H54 (cell line): ENCODE results near the gene AGRN.
"Not testable (repeated sequence)": the region's sequence is repeated elsewhere in the genome, so short reads cannot be mapped to it uniquely, and the experiment has no call there.

Source experiments
- DNase-seq: peaks from one replicate; pipeline ENCODE4 v3.0.0; 2011; ENCODE audit warnings: low spot score, mixed read lengths; ENCODE audit not compliant: insufficient read length
- FAIRE-seq: peaks from 3 replicates; lab custom pipeline; 2011; peaks lifted over from hg19 to GRCh38; lab: Jason Lieb, UNC
- POLR2A ChIP-seq: IDR thresholded peaks from 2 replicates; pipeline ENCODE4 v1.6.1; 2011; ENCODE audit warnings: low read depth, mild to moderate bottlenecking, low read length

AGRN gene

GRCh38 chr1:1001057-1001783, 18.7 kb upstream of the AGRN start:
- DNase-seq (no peak), FAIRE-seq (no peak)
- TF ChIP-seq POLR2A, result no peak

DNA sequence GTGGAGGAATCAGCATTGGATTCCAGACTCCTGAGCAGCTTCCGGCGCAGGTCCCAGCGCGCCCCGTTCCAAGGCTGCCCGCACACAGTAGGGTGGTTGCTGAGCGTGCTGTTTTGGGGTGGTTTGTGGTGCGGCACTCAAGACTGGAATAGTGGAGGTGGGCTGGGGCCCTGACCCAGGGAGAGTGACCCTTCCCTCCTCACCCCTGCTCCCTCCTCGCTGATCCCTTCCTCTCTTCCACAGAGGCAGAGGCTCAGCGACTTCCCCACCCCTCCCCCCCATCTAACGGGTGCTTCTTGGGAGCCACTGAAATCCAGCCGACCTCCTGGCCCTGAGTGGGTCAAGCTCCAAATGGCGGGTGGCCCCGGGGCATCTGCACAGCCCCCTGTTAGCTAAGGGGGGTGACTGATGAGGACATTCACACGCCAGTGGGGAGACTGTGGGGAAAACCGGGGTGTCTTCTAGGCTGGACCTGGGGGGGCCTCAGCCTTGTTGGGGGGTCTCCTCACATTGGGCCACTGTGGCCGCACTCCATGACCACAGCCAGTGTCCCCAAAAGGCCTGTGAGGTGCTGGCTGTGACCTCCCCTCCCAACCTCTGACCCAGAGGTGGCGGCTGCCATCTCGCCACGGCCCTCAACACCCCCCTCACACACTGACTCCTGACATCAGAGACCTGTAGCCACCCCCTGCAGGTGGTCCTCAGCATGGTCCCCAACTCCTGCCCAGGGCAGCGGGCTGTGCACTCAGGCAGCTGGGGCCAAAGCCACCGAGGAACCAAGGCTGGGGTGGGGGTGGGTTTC, 16.1 kb upstream of the AGRN start:
- no peak for TF ChIP-seq POLR2A
- FAIRE-seq, result no peak
- DNase-seq, result no peak

DNA sequence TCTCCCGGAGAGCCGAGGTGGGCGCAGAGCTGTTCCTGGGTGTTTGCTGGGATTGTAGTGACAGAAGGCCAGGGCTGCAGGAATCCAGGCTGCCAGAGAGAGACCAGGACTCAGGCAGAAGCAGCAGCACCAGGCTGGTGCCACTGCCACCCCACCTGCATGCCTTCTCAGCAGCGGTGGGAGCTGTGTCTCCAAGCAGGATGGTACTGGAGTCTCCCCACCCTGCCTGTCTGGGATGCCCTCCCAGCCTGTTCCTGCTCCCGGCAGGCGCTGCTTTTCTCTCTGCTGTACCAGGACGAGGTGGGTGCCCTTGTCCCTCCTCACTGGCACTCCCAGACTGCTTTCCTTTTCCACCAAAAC, 15.5 kb upstream of the AGRN start:
- no peak for TF ChIP-seq POLR2A
- DNase-seq (no peak), FAIRE-seq (no peak)

DNA sequence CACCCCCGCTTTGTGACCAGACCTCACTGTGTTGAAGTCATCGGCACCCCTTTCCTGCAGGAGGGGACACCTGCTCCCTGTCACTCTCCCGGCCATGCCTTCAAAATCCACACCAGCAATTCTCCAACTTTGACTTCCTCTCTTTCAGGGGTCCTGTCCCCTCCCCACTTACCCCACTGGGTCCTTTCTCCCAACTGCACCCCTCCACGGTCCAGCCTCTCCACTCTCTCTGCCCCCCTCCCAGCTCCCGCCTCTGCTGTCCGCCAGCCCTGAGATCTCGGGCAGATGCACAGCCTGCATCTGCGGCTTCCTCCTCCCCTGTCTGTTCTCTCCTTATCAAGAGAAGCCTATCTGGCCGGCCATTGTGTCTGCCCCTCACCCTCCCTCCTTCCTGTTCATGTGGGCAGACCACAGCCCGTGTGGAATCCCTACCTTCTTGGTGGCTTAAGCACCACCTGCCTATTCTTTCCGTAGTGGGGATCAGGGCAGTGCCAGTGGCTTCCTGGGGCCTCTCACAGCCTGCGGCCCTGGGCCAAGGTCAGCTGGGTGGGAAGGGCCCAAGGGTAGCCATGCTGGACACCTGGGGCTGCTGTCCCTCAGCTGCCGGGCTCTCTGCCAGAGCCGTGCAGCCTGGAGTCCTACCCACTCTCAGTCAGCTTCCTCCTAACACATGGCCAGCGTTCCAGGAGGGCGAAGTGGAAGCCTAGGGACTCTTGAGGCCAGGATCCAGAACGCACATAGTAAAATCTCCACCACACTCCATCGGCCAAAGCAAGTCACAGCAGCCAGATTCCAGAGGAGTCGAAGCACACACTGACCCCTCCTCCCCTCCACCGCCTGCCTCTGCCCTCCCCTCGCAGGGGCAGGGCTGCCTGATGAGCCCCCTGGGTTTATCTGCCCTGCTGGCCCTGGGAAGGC, 14.9 kb upstream of the AGRN start:
- no peak for TF ChIP-seq POLR2A
- no peak for FAIRE-seq
- no peak for DNase-seq

DNA sequence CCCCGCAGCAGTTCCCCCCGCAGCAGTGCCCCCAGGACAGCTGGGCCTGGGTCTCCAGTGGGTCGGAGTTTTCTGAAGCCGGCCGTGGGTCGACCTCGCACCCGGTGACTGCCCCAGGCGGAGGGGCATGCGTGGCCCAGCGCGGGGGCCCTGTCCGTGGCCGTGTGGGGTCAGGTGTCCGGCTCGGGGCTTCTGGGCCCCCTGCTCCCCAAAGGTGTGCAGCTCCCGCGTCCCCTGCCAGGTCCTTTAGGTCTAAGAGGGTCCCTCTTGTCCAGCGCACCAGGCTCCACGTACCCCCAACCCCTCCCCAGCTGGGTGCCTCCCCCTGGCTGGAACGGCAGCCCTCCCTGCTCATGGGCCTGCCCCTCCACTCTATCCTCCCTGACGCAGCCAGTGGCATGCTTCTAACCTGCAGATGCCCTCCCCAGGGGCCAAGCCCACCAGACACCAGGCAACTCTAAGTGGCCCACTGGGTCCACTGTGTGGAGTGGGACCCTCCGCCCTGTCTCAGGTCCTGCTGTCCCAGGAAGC, 14.1 kb upstream of the AGRN start:
- FAIRE-seq (no peak), DNase-seq (no peak)
- TF ChIP-seq POLR2A, result no peak

GRCh38 chr1:1006305-1007159, 13.4 kb upstream of the AGRN start:
- DNase-seq, result no peak
- no peak for FAIRE-seq
- TF ChIP-seq POLR2A, result no peak

DNA sequence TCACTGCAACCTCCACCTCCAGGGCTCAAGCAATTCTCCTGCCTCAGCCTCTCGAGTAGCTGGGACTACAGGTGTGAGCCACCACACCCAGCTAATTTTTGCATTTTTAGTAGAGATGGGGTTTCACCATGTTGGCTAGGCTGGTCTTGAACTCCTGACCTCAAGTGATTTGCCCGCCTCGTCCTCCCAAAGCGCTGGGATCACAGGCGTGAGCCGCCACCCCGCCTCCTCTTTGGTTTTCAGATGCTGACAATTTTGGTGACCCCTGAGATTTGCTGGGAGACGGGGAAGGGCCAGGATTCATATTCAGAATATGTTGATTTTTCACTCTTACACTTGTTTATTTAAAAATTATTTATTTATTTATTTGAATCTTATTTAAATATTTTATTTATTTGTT, 9.8 kb upstream of the AGRN start:
- FAIRE-seq, DNase-seq: not testable (repeated sequence)

DNA sequence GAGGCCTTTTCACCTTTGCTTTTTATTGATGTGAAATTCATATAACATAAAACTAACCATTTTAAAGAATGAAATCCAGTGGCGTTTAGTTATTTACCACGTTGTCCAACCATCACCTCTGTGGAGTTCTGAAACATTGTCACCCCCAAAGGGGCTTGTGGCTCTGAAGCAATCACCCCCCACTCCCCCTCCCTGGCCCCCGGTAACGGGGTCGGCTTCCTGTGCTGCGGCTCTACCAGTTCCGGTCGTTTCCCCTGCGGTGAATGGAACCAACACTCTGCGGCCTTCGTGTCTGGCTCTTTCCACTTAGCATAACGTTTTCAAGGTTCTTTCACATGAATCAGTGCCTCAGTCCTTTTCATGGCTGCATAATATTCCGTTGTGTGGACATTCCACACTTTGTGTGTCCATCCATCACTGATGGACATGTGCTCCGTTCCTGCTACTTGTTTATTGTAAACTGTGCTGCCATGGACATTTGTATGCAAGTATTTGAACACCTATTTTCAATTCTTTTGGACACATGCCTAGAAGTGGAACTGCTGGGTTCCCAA, 8.4 kb upstream of the AGRN start:
- DNase-seq (no peak), FAIRE-seq (no peak)
- no peak for TF ChIP-seq POLR2A

DNA sequence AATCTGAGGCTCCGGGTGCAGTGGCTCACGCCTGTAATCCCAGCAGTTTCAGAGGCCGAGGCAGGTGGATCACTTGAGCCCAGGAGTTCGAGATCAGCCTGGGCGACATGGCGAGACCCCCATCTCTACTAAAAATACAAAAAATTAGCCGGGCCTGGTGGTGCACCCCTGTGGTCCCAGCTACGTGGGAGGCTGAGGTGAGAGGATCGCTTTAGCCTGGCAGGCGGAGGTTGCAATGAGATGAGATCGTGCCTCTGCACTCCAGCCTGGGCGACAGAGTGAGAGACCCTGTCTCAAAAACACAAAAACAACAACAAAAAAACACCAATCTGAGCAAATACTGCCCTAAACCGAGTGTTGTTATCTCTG, 7.2 kb upstream of the AGRN start:
- not testable (repeated sequence) for FAIRE-seq

GRCh38 chr1:1013105-1013921, 6.6 kb upstream of the AGRN start, which contains the start of gene ISG15:
Gene ISG15 (plus strand): TSS chr1:1013497. CDS start chr1:1013574, 77 bp downstream.
- FAIRE-seq (no peak), DNase-seq (peak; percentile 65)
- TF ChIP-seq POLR2A, result peak; percentile 41; the same call in 1 of the 2 replicates

More for the DNA sequence above, 7.2 kb upstream of the AGRN start:
- DNase-seq, result not testable (repeated sequence)

GRCh38 chr1:1013922-1014648, 5.8 kb upstream of the AGRN start:
- no peak for FAIRE-seq
- TF ChIP-seq POLR2A, result no peak
- no peak for DNase-seq
